Heart left ventricle (tissue), 16 donors: ENCODE data around the gene BAZ2B. TPM values are rescaled to one million over a fixed set of nuclear protein-coding genes. Genes with fewer than 3 reads are reported as not detected.

Source experiments
- ATAC-seq, 4 donors: fragments of 200-7000 bp; cut with Tn5 transposase; one replicate each; pipeline ENCODE4 v1.9.1; 2020 to 2022; ENCODE audit warnings: moderate library complexity in 4 of 4, mild to moderate bottlenecking in 3 of 4, moderate number of reproducible peaks in 1 of 4
- DNase-seq, 5 donors: peaks; one replicate each; pipeline ENCODE4 v3.0.0-alpha.2; 2020
- H3K27ac ChIP-seq, 12 donors: fragments of 200-600 bp; sonication (generic) in 4 of 12; one replicate each; pipeline versions ENCODE4 v1.5.0 to v1.8.0; 2016 to 2022; ENCODE audit warnings: mild to moderate bottlenecking in 2 of 12
- H3K27me3 ChIP-seq, 9 donors: fragments of 200-600 bp; sonication (generic) in 2 of 9; one replicate each; pipeline versions ENCODE4 v1.5.1 to v1.8.0; 2016 to 2022; ENCODE audit warnings: mild to moderate bottlenecking in 3 of 9
- H3K36me3 ChIP-seq, 9 donors: fragments of 200-600 bp; sonication (generic) in 2 of 9; one replicate each; pipeline versions ENCODE4 v1.5.0 to v1.8.0; 2018 to 2022; ENCODE audit warnings: mild to moderate bottlenecking in 2 of 9
- H3K4me1 ChIP-seq, 12 donors: fragments of 200-600 bp; sonication (generic) in 4 of 12; one replicate each; pipeline versions ENCODE4 v1.5.0 to v1.8.0; 2016 to 2022; ENCODE audit warnings: mild to moderate bottlenecking in 3 of 12
- H3K4me3 ChIP-seq, 12 donors: fragments of 200-600 bp; sonication (generic) in 4 of 12; one replicate each; pipeline versions ENCODE4 v1.5.0 to v1.8.0; 2017 to 2022; ENCODE audit warnings: mild to moderate bottlenecking in 9 of 12, moderate library complexity in 4 of 12
- H3K9me3 ChIP-seq, 12 donors: fragments of 200-600 bp; sonication (generic) in 4 of 12; one replicate each; pipeline versions ENCODE4 v1.5.0 to v1.8.0; 2016 to 2022; ENCODE audit warnings: mild to moderate bottlenecking in 1 of 12
- POLR2A ChIP-seq, 2 donors: fragments of 450-650 bp; IDR thresholded peaks; one replicate each; pipeline ENCODE4 v1.6.1; 2017; ENCODE audit warnings: antibody characterized with exemption in 2 of 2, mild to moderate bottlenecking in 2 of 2, moderate library complexity in 2 of 2
- WGBS, 4 donors: extraction: QIAGEN DNeasy Blood & Tissue Kit in 2 of 4; methylation state at CpG; one replicate each; pipeline versions ENCODE4 v1.1.5 to v1.1.7; 2013 to 2018; 5-methylcytosine and 5-hydroxymethylcytosine counted together
- intact Hi-C, 10 donors: fragments of 100-400 bp; cut with DNase I; formaldehyde crosslinking; loops; one replicate each; pipeline versions ENCODE4 v1.11.1 to v1.14.2; 2022
- polyA plus RNA-seq, 2 donors: library from polyadenylated mRNA; stranded (reverse); fragments of 200-250 nt; gene quantifications; one replicate each; pipeline ENCODE4 v1.2.3, GENCODE V29; 2013
- total RNA-seq, 9 donors: library from RNA; depleted of rRNA in 2 of 9; stranded (reverse); fragments of >200 nt in 2 of 9; fragmentation: NEBNext Ultra II Directional in 3 of 9; extraction: Animal tissue kit (Norgen Biotek cat#: 25700) in 3 of 9; gene quantifications; one replicate each; pipeline versions ENCODE4 v1.1.0 to v1.2.4, GENCODE V29; 2016 to 2023
- TF ChIP-seq, protein P1 (sequence below), 12 donors: fragments of 200-600 bp; sonication (generic) in 4 of 12; IDR thresholded peaks; one replicate each; pipeline versions ENCODE4 v1.5.0 to v1.8.0; 2018 to 2022; ENCODE audit warnings: antibody characterized with exemption in 12 of 12, mild to moderate bottlenecking in 5 of 12
- donor health status: ischemic (EF 13 %, LVEDD 7.1; RV severe dilation, severe dysfunction).
- donor health status: healthy with polysubstance abuse.
- donor health status: DM: no; HTN: yes; CAD: no.
- donor health status: DM: no; HTN: no; CAD: no.
- donor health status: ischemic (EF 25% LVEDD 6.9; RV normal size, moderate dysfunction).
- donor health status: ischemic (EF 25% LVEDD 5.7; RV mildly dilated, moderate dysfunction).
- donor health status: healthy.
- donor health status: DM: yes; HTN: yes; CAD: no.
- donor health status: ischemic (EF 35%, LVEDD 5.7; RV mildly dilated, moderate dysfunction).
- donor health status: nonischemic (EF 11% LVEDD 7.7; RV severe dilation, severe dysfunction).
- donor health status: DM: yes; HTN: yes; CAD: no.
- donor health status: PGD.
- donor health status: ischemic (EF 29% LVEDD 5.4; RV normal size, mild dysfunction).
- donor health status: nonischemic (EF 23%, LVEDD 6.1; RV moderate dilation, normal function).

Gene BAZ2B
- total and polyA plus RNA-seq, 11 donors: 15.3 to 56.5 (median 40.2) TPM

DNA sequence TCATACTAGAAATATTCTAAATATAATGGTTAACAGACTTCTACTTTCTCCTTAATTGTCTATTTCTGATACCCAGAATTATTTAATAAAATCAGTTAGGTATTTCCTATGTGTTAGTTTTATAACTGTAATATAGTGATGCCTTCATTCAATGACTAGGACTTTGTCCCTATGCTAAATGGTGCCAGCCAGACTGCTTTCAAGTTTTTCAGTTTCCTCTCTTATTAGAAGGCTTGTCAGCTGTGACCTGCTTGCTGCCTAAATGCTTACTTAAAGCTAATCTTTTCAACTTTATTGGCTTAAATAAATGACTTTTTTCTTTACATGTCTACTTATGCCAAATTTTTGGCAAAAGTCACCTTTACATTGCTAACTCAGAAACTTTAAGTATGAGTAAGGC lies 30.7 kb downstream of the BAZ2B start:
- ATAC-seq: no peak
- H3K4me1 ChIP-seq: peaks cover 0 to 2% (median 0%) of the 10 kb centered on the region in 12 donors
- peaks cover 0 to 10% (median 0%) of the 10 kb centered on the region in 12 donors for H3K9me3 ChIP-seq
- DNase-seq: no peak
- H3K4me3 ChIP-seq: no peak overlapping the region
- intact Hi-C loops: no loop called here
- no peak overlapping the region for H3K27ac ChIP-seq
- no peaks in the 10 kb centered on the region for H3K27me3 ChIP-seq
- TF ChIP-seq POLR2A (IDR thresholded peaks at IDR 0.05): no peak
- TF ChIP-seq, protein P1, sequence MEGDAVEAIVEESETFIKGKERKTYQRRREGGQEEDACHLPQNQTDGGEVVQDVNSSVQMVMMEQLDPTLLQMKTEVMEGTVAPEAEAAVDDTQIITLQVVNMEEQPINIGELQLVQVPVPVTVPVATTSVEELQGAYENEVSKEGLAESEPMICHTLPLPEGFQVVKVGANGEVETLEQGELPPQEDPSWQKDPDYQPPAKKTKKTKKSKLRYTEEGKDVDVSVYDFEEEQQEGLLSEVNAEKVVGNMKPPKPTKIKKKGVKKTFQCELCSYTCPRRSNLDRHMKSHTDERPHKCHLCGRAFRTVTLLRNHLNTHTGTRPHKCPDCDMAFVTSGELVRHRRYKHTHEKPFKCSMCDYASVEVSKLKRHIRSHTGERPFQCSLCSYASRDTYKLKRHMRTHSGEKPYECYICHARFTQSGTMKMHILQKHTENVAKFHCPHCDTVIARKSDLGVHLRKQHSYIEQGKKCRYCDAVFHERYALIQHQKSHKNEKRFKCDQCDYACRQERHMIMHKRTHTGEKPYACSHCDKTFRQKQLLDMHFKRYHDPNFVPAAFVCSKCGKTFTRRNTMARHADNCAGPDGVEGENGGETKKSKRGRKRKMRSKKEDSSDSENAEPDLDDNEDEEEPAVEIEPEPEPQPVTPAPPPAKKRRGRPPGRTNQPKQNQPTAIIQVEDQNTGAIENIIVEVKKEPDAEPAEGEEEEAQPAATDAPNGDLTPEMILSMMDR (IDR thresholded peaks at IDR 0.05): no peak
- H3K36me3 ChIP-seq: peaks cover 0 to 11% (median 3%) of the 10 kb centered on the region in 9 donors

DNA sequence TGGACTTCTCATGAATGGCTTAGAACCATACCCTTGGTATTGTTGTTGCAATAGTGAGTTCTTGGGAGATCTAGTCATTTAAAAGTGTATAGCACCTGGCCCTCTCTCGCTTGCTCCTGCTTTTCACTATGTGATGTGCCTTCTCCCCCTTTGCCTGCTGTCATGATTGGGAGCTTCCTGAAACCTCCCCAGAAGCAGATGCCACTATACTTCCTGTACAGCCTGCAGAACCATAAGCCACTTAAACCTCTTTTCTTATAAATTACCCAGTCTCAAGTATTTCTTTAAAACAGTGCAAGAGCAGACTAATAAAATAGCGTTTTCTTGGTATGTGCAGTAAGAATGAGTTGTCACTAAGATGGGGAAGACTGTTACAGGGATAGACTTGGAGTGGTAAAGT lies 31.6 kb downstream of the BAZ2B start:
- Histone ChIP-seq H3K27ac (no peak overlapping the region), H3K4me3 (no peak overlapping the region), H3K9me3 (peaks cover 0 to 17% (median 0%) of the 10 kb centered on the region in 12 donors), H3K4me1 (no peaks in the 10 kb centered on the region), H3K27me3 (no peaks in the 10 kb centered on the region), H3K36me3 (peaks cover 0 to 11% (median 3%) of the 10 kb centered on the region in 9 donors)
- intact Hi-C loops: no loop called here
- TF ChIP-seq, protein P1 (IDR thresholded peaks at IDR 0.05): no peak
- no peak for TF ChIP-seq POLR2A (IDR thresholded peaks at IDR 0.05)
- 89 to 96% (median 92%) methylated on average over 2 of the region's 2 CpGs for WGBS, 4 donors
- DNase-seq: no peak
- ATAC-seq: no peak

DNA sequence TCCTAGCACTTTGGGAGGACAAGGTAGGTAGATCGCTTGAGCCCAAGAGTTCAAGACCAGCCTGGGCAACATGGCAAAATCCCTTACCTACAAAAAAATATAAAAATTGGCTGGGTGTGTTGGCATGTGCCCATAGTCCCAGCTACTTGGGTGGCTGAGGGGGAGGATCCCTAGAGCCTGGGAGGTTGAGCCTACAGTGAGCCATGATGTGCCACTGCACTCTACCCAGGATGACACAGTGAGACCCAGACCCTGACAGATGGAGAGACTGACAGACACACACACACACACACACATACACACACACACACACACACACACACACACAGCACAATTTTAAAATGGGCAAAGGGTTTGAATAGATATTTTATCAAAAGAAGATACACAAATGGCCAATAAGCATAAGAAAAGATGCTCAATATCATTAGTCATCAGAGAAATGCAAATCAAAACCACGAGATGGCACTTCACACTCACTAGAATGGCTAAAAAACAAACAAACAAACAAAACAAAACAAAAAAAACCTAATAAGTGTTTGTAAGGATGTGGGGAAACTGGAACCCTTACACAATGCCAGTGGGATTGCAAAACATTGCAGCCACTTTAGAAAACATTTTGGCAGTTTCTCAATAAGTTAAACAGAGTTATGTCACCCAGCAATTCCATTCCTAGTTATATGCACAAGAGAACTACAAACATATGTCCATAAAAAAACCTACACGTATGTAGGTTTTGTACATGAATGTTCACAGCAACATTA lies 42.3 kb downstream of the BAZ2B start:
- 61 to 81% (median 65%) methylated on average over 3 of the region's 3 CpGs for WGBS, 4 donors
- Histone ChIP-seq H3K27ac (no peak overlapping the region), H3K4me3 (no peak overlapping the region), H3K36me3 (peaks cover 0 to 3% (median 0%) of the 10 kb centered on the region in 9 donors), H3K4me1 (peaks cover 0 to 17% (median 0%) of the 10 kb centered on the region in 12 donors), H3K27me3 (no peaks in the 10 kb centered on the region), H3K9me3 (peaks cover 0 to 15% (median 0%) of the 10 kb centered on the region in 12 donors)
- TF ChIP-seq POLR2A (IDR thresholded peaks at IDR 0.05): no peak
- TF ChIP-seq, protein P1 (IDR thresholded peaks at IDR 0.05): no peak
- DNase-seq (no peak), ATAC-seq (no peak)
- intact Hi-C loops: no loop called here

DNA sequence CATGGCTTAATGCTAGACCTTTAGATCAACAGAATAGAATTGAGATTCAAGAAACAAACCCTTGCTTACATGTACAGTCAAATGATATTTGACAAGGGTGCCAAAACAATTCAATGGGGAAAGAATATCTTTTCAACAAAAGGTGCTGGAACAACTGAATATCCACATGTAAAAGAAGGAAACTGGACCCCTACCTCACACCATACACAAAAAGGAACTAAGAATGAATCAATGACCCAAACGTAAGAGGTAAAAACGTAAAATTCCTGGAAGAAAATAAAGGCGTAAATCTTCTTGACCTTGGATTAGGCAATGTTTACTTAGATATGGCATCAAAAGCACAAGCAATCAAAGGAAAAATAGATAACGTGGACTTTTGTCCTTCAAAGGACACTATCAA lies 43.1 kb downstream of the BAZ2B start:
- TF ChIP-seq POLR2A (IDR thresholded peaks at IDR 0.05): no peak
- TF ChIP-seq, protein P1 (IDR thresholded peaks at IDR 0.05): no peak
- no peaks in the 10 kb centered on the region for H3K27me3 ChIP-seq
- intact Hi-C loops: no loop called here
- no peak overlapping the region for H3K27ac ChIP-seq
- WGBS, 4 donors: 94 to 99% (median 97%) methylated on average over 4 of the region's 4 CpGs
- ATAC-seq (no peak), DNase-seq (no peak)
- peaks cover 0 to 17% (median 0%) of the 10 kb centered on the region in 12 donors for H3K4me1 ChIP-seq
- peaks cover 0 to 3% (median 0%) of the 10 kb centered on the region in 9 donors for H3K36me3 ChIP-seq
- H3K9me3 ChIP-seq: peaks cover 0 to 15% (median 0%) of the 10 kb centered on the region in 12 donors
- no peak overlapping the region for H3K4me3 ChIP-seq
